ENCODE data around the gene ERC1.
"Not testable (repeated sequence)": the region's sequence is repeated elsewhere in the genome, so short reads cannot be mapped to it uniquely, and the experiment has no call there.

Gene ERC1

DNA sequence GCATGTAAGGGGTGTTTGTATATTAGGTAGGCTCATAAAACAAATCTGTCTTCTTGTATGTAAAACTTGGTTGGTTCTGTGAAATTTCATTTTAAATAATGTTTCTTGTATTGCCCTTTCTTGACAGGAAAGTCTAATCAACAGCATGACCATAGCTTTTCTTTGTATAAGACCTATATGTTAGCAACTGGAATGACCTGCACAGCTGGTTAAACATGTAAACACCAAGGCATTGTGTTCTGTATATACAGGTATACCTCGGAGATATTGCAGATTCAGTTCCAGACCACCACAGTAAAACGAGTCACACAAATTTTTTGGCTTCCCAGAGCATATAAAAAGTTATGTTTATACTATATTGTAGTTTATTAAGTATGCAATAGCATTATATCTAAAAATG lies 183.6 kb downstream of the ERC1 start:
- in situ Hi-C loops (cut with MboI; ENCODE audit: low sequenced_read_pairs) = no loop called here

GRCh38 chr12:1176191-1176590 lies 185.2 kb downstream of the ERC1 start:
- in situ Hi-C loops (cut with MboI; ENCODE audit: low sequenced_read_pairs) = no loop called here

DNA sequence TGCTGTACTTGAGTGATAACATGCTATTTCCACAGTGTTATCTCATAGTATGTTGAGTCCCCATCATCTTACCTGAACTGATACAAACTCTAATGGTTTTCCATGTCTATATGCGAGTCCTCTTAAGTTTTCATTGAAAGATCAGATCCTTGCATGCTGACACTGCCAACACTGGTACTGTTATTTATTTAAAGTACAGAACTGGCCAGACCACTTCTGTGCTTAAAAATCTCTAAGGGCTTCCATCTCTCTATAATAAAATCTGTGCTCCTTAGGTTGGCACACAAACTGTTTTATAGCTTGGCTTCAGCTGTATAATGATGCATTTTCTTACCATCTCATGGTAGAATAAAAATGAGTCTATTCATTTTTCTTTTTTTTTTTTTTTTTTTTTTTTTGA lies 188.1 kb downstream of the ERC1 start:
- in situ Hi-C loops (cut with MboI; ENCODE audit: low sequenced_read_pairs) = no loop called here

- in situ Hi-C loops (cut with MboI; ENCODE audit: low sequenced_read_pairs) = no loop called here
Observed at GRCh38 chr12:1182069-1182468, 191.0 kb downstream of the ERC1 start.

DNA sequence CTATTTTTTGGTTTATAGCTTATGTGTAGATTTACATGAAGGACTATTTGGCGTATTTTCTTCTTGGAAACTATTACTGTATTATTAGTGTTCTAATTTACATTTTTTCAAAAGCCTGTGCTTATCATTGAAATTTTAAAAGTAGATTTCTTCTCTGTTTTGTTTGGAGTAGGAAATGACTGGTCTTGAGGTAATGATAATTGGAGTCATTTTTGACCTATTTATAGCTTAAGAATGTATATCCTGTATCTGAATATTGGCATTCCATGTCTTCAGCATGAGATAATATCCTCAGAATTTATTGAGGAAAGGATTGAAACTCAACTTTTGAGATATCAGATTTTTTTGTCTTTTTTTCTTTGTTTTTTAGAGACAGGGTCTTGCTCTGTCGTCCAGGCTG lies 193.4 kb downstream of the ERC1 start:
- in situ Hi-C loops (cut with MboI; ENCODE audit: low sequenced_read_pairs) = no loop called here

DNA sequence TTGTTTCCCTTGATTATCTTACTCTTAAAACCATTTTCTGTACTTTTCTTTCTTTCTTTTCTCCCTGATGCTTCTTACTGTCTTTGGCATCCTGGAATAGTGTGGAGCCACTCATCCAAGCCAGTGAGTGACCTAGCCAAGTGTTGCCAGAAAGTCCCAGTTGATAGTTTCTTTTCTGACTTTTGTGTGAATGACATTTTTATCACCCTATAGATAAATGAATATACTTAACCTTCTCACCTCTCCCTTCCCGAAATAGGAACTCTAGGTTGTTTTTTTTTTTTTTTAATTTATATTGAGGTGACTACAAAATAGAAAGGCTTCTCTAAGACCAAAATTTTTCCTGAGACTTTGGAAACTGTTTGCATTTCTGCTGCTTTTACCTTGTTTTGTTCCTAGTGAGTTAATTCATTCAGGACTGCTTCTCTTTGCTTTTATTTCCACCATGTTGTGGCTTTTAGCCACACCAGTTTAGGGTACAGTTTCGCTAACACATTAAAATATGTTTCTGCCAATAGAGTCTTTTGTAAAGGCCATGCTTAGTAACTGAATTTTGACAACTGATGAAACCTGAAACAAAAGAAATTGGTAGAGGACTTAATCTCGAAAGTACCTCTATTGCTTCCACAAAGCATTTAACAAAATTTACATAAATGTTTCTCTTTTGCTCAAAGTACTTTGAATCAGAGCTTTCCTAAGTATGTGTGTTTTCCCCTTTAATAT lies 194.6 kb downstream of the ERC1 start:
- in situ Hi-C loops (cut with MboI; ENCODE audit: low sequenced_read_pairs) = no loop called here

DNA sequence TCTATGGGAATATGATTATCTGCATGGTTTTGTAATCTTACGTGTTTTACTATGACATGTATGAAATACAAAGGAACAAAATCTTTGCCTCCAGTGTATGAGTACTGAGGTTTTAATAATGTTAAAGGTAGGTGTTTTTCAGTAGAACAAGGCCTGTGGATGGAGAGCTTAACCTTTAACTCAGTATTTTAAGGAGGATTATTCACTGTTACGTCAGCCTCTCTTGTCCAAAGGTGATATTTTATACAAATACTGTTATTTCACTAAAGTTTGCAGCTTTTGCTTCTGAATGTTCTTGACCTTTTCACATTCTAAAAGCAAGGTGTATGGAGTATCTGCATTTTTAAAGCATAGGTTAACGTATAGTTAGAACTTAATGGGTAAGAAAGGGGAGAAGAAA lies 195.3 kb downstream of the ERC1 start:
- in situ Hi-C loops (cut with MboI; ENCODE audit: low sequenced_read_pairs) = no loop called here

DNA sequence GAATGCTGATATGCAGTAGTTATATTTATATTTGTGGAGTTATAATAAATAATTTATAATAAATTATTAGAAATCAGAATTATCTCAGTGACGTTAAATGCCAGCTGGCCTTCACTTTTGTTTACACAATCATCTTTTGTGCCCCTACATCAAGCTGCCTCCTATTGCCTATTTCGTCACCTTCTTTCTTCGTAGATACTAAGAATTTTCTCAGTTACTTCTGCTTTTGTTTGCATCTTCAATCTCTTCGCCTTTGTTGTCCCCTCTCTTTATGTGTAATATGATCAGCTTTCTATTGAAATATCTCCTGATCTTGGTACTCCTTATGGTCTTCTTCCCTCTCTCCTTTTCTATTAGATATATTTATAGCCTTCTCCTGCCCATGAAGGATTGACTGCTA lies 197.0 kb downstream of the ERC1 start:
- in situ Hi-C loops (cut with MboI; ENCODE audit: low sequenced_read_pairs) = no loop called here

- in situ Hi-C loops (cut with MboI; ENCODE audit: low sequenced_read_pairs) = no loop called here
Observed at GRCh38 chr12:1189163-1189562, 198.1 kb downstream of the ERC1 start.

DNA sequence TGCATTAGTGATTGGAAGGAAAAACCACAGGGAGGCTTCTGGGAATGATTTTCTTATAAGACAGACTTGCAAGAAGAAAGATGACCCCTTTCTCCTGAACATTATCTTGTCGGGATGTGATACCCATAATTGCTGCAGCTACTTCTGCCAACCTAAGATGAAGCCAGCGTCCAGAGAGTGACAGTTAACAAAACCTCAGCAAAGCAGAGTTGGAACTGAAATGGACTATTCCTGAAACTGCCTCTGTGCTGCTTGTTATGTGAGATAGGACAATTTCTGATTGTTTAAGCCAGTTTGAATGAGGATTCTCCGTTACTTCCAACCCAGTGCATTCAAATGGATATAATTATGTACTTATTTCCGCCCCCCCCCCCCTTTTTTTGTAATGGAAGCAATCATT lies 204.5 kb downstream of the ERC1 start:
- in situ Hi-C loops (cut with MboI; ENCODE audit: low sequenced_read_pairs) = no loop called here

DNA sequence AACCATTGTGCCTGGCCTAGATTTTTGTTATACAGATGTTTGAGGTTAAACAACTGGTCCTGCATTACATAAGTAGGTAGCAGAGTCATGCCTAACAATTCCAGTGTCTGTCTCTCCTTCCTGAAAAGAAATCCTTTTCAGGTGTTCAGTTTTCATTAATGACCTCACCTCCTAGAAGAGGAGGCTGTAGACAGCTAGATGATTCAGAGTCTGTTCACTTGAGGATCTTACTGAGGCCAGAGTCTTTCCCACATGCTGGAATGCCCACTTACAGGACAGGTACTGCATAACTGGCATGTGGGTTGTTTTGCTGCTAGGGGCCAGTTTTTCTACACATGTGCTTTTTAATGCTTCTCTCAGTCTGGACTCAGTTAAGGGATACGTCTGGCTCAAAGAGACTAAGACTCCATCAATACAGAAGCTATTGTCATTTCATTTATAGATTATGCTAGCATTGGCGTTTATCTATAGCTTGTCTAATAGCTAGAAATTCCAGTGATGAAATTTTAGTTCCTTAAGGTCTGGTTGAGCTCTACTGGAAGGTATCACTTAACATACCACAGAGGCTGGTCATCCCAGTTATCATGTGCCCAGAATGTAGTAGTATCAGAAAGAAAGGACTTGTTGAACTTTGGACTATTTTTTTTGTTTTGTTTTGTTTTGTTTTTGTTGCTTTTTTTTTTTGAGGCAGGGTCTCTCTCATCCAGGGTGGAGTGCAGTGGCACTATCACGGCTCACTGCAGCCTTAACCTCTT lies 206.4 kb downstream of the ERC1 start:
- in situ Hi-C loops (cut with MboI; ENCODE audit: low sequenced_read_pairs) = no loop called here

DNA sequence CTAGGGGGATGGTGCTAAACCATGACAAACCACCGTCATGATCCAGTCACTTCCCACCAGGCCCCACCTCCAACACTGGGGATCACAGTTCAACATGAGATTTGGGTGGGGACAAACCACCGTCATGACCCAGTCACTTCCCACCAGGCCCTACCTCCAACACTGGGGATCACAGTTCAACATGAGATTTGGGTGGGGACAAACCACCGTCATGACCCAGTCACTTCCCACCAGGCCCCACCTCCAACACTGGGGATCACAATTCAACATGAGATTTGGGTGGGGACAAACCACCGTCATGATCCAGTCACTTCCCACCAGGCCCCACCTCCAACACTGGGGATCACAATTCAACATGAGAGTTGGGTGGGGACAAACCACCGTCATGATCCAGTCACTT lies 207.8 kb downstream of the ERC1 start:
- in situ Hi-C loops (cut with MboI; ENCODE audit: low sequenced_read_pairs) = not testable (repeated sequence)

- in situ Hi-C loops (cut with MboI; ENCODE audit: low sequenced_read_pairs) = no loop called here
Observed at GRCh38 chr12:1199700-1200099, 208.7 kb downstream of the ERC1 start.

GRCh38 chr12:1201030-1201429 lies 210.0 kb downstream of the ERC1 start:
- in situ Hi-C loops (cut with MboI; ENCODE audit: low sequenced_read_pairs) = no loop called here

DNA sequence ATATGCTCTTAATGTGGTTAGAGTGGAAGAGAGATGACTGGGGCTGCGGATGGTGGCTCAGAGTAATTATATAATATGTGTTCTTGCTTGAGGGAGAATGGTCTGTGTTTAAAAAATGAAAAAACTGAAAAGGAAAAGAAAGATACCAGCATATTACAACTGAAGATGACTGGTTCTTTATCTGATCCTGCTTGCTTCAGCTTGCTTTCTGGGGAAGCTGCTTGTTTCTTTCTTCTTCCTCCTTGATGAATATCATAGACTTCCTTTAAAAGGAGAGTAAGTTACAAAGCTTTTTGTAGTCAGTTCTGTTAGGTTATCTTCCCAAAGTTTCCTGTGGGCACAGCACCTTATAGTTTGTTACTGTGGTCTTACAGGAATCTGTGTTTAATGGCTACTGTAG lies 210.9 kb downstream of the ERC1 start:
- in situ Hi-C loops (cut with MboI; ENCODE audit: low sequenced_read_pairs) = no loop called here

GRCh38 chr12:1203735-1204019 lies 212.7 kb downstream of the ERC1 start:
- in situ Hi-C loops (cut with MboI; ENCODE audit: low sequenced_read_pairs) = no loop called here

DNA sequence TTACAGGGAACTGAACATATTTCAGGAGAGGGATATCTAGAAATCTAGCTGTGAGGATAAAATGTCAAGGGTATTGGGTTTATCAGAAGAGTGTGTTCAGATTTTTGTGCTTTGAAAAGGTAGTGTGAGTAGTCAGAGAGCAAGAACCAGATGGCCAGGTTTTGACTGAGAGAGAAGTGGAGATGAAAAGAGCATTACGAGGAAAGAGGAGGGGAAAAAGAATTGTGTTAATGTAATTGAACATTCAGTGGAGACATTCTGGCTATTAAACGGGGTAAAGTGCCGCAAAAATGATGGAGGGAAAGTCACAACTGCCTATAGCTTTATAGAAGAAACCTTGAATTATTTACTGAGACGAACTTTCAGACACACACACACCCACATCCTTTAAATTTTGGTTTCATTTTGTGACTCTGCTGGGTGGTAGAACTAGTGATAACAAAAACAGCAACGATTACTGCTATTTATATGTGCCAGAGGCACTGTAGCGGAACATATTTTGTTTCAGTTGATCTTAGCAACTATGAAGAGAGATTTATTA lies 213.6 kb downstream of the ERC1 start:
- in situ Hi-C loops (cut with MboI; ENCODE audit: low sequenced_read_pairs) = no loop called here

GRCh38 chr12:1205512-1206060 lies 214.6 kb downstream of the ERC1 start:
- in situ Hi-C loops (cut with MboI; ENCODE audit: low sequenced_read_pairs) = no loop called here

DNA sequence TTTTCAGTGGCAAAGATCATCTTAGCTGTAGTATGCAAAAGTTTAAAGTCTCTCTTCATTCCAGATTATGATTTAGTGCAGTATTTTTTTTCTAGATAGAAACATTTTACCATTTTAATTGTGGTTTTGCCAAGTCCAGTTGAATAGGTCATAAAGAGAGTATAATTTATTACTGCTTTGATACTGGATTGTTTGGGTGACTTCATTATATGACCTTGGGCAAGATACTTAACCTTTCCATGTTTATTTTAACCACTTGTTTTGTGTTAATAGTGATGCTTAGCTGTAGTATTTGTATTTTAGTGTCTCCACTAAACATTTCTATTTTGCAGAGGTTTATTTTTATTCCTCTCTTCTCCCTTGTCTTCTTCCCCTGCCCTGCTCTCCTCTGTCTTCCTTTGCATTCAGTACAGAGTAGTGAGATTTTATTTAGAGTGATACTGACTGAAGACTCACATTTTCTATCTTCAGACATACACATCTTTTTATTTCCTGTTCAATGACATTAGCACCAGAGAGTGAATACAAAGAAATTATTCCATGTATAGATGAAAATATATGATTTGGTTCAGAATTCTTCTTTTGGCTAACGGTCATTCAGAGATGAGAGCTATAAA lies 215.2 kb downstream of the ERC1 start:
- in situ Hi-C loops (cut with MboI; ENCODE audit: low sequenced_read_pairs) = no loop called here

- in situ Hi-C loops (cut with MboI; ENCODE audit: low sequenced_read_pairs) = no loop called here
Observed at GRCh38 chr12:1207276-1207675, 216.3 kb downstream of the ERC1 start.

DNA sequence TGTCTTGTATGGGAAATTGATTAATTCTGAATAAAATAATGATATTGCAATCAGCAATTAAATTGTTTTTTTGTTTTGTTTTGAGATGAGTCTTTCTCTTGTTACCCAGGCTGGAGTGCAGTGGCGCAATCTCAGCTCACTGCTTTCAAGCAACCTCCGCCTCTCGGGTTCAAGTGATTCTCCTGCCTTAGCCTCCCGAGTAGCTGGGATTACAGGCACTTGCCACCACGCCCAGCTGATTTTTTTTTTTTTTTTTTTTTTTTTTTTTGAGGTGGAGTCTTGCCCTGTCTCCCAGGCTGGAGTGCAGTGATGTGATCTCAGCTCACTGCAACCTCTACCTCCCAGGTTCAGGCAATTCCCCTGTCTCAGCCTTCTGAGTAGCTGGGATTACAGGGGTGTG lies 217.7 kb downstream of the ERC1 start:
- in situ Hi-C loops (cut with MboI; ENCODE audit: low sequenced_read_pairs) = not testable (repeated sequence)

- in situ Hi-C loops (cut with MboI; ENCODE audit: low sequenced_read_pairs) = no loop called here
Observed at GRCh38 chr12:1212526-1212925, 221.5 kb downstream of the ERC1 start.
